ENCODE data around the gene PPM1A.

Gene PPM1A

GRCh38 chr14:60248697-60249318 is at the start of gene PPM1A:
TSS of gene PPM1A (plus strand) at chr14:60249221. CDS start at chr14:60282704, 33,483 bp downstream.
- DNase-seq (ENCODE audit: low read depth) = peak; percentile 60

GRCh38 chr14:60199321-60199720 is 49.7 kb upstream of the PPM1A start:
- DNase-seq (ENCODE audit: low read depth) = no peak

- DNase-seq (ENCODE audit: low read depth) = no peak
Measured at GRCh38 chr14:60204104-60204842, 44.7 kb upstream of the PPM1A start.

GRCh38 chr14:60204843-60205774 is 43.9 kb upstream of the PPM1A start:
- no peak for DNase-seq (ENCODE audit: low read depth)

- no peak for DNase-seq (ENCODE audit: low read depth)
Measured at GRCh38 chr14:60206249-60206670, 42.8 kb upstream of the PPM1A start.

- DNase-seq (ENCODE audit: low read depth) = no peak
Measured at GRCh38 chr14:60206837-60207533, 42.0 kb upstream of the PPM1A start.

- DNase-seq (ENCODE audit: low read depth) = no peak
Measured at GRCh38 chr14:60210703-60211102, 38.3 kb upstream of the PPM1A start.

GRCh38 chr14:60211153-60211552 is 37.9 kb upstream of the PPM1A start:
- DNase-seq (ENCODE audit: low read depth) = no peak

- DNase-seq (ENCODE audit: low read depth) = no peak
Measured at GRCh38 chr14:60212503-60213371, 36.3 kb upstream of the PPM1A start.

GRCh38 chr14:60214003-60214402 is 35.0 kb upstream of the PPM1A start:
- DNase-seq (ENCODE audit: low read depth) = no peak

- no peak for DNase-seq (ENCODE audit: low read depth)
Measured at GRCh38 chr14:60214415-60215126, 34.5 kb upstream of the PPM1A start.

GRCh38 chr14:60215127-60215444 is 33.9 kb upstream of the PPM1A start:
- no peak for DNase-seq (ENCODE audit: low read depth)

GRCh38 chr14:60215520-60216420 is 33.3 kb upstream of the PPM1A start:
- no peak for DNase-seq (ENCODE audit: low read depth)

GRCh38 chr14:60217713-60218112 is 31.3 kb upstream of the PPM1A start:
- DNase-seq (ENCODE audit: low read depth) = no peak

- no peak for DNase-seq (ENCODE audit: low read depth)
Measured at GRCh38 chr14:60220084-60220483, 28.9 kb upstream of the PPM1A start.

GRCh38 chr14:60220917-60221316 is 28.1 kb upstream of the PPM1A start:
- DNase-seq (ENCODE audit: low read depth) = no peak

- DNase-seq (ENCODE audit: low read depth) = no peak
Measured at GRCh38 chr14:60221457-60221856, 27.6 kb upstream of the PPM1A start.

- DNase-seq (ENCODE audit: low read depth) = no peak
Measured at GRCh38 chr14:60222820-60223219, 26.2 kb upstream of the PPM1A start.

GRCh38 chr14:60225265-60225664 is 23.8 kb upstream of the PPM1A start:
- no peak for DNase-seq (ENCODE audit: low read depth)

Data from non-pigmented ciliary epithelial cell (primary cell).